Hepatocyte (in vitro differentiated cells): ENCODE measurements around the gene LRRC8D. TPM values are rescaled to one million over a fixed set of nuclear protein-coding genes. Genes with fewer than 3 reads are reported as not detected.

Experiments used
- DNase-seq: peaks from one replicate; pipeline ENCODE4 v3.0.0-alpha.2; 2016; ENCODE audit warnings: low spot score
- H2AFZ ChIP-seq: fragments of 200-600 bp; sonication (generic); 2 replicates; pipeline ENCODE4 v1.6.0; 2016; ENCODE audit warnings: antibody characterized with exemption, mild to moderate bottlenecking
- H3K27ac ChIP-seq: fragments of 200-600 bp; sonication (generic); 2 replicates; pipeline ENCODE4 v1.5.1; 2016; ENCODE audit warnings: mild to moderate bottlenecking
- H3K27me3 ChIP-seq: fragments of 200-600 bp; sonication (generic); 2 replicates; pipeline ENCODE4 v1.6.1; 2016
- H3K36me3 ChIP-seq: fragments of 200-600 bp; sonication (generic); replicated peaks from 2 replicates; pipeline ENCODE4 v1.5.1; 2016; ENCODE audit warnings: low read depth; ENCODE audit not compliant: insufficient read depth
- H3K4me1 ChIP-seq: fragments of 200-600 bp; sonication (generic); 2 replicates; pipeline ENCODE4 v1.5.1; 2016; ENCODE audit warnings: mild to moderate bottlenecking, moderate library complexity; ENCODE audit not compliant: insufficient read depth
- H3K4me2 ChIP-seq: fragments of 200-600 bp; sonication (generic); 2 replicates; pipeline ENCODE4 v1.6.0; 2016
- H3K4me3 ChIP-seq: fragments of 200-600 bp; sonication (generic); 2 replicates; pipeline ENCODE4 v1.5.1; 2016; ENCODE audit warnings: mild to moderate bottlenecking
- H3K79me2 ChIP-seq: fragments of 200-600 bp; sonication (generic); 2 replicates; pipeline ENCODE4 v1.6.0; 2017; ENCODE audit warnings: mild to moderate bottlenecking
- H3K9me2 ChIP-seq: fragments of 200-600 bp; sonication (generic); replicated peaks from 2 replicates; pipeline ENCODE4 v1.6.0; 2017; ENCODE audit warnings: mild to moderate bottlenecking; ENCODE audit not compliant: insufficient read depth
- H3K9me3 ChIP-seq: fragments of 200-600 bp; sonication (generic); 2 replicates; pipeline ENCODE4 v1.5.1; 2016; ENCODE audit warnings: low read depth, mild to moderate bottlenecking
- H4K20me1 ChIP-seq: fragments of 200-600 bp; sonication (generic); 2 replicates; pipeline ENCODE4 v1.6.0; 2016; ENCODE audit warnings: mild to moderate bottlenecking; ENCODE audit not compliant: insufficient read depth, poor library complexity, severe bottlenecking
- EZH2 ChIP-seq: fragments of 200-600 bp; sonication (generic); IDR thresholded peaks from 2 replicates; pipeline ENCODE4 v1.6.1; 2016; ENCODE audit warnings: antibody characterized with exemption, mild to moderate bottlenecking, borderline replicate concordance
- EZH2phosphoT487 ChIP-seq: fragments of 200-600 bp; sonication (generic); IDR thresholded peaks from one replicate; pipeline ENCODE4 v1.6.1; 2018; ENCODE audit warnings: antibody characterized with exemption, mild to moderate bottlenecking, low read depth, moderate library complexity; ENCODE audit not compliant: unreplicated experiment, severe bottlenecking
- WGBS: methylation state at CpG from one replicate; pipeline ENCODE4 v1.1.6; 2016; ENCODE audit warnings: low lambda C conversion rate; ENCODE audit errors: missing lambda C conversion rate; 5-methylcytosine and 5-hydroxymethylcytosine counted together
- polyA plus RNA-seq: library from polyadenylated mRNA; unstranded; fragments of >200 nt; fragmentation: Nextera tagmentation; extraction: Ambion mirVana; gene quantifications from 2 replicates; pipeline ENCODE4 v1.2.1, GENCODE V29; 2016
- total RNA-seq: library from RNA; depleted of rRNA; stranded (reverse); fragments of >200 nt; gene quantifications from 2 replicates; pipeline ENCODE4 v1.2.3, GENCODE V29; 2014
- TF ChIP-seq, protein P1 (sequence below): fragments of 200-600 bp; sonication (generic); IDR thresholded peaks from 2 replicates; pipeline ENCODE4 v1.5.1; 2016; ENCODE audit warnings: antibody characterized with exemption, mild to moderate bottlenecking; ENCODE audit not compliant: poor library complexity

The LRRC8D gene
- total and polyA plus RNA-seq, 2 experiments from 2014 or later, result 15.1 to 28.9 TPM

DNA sequence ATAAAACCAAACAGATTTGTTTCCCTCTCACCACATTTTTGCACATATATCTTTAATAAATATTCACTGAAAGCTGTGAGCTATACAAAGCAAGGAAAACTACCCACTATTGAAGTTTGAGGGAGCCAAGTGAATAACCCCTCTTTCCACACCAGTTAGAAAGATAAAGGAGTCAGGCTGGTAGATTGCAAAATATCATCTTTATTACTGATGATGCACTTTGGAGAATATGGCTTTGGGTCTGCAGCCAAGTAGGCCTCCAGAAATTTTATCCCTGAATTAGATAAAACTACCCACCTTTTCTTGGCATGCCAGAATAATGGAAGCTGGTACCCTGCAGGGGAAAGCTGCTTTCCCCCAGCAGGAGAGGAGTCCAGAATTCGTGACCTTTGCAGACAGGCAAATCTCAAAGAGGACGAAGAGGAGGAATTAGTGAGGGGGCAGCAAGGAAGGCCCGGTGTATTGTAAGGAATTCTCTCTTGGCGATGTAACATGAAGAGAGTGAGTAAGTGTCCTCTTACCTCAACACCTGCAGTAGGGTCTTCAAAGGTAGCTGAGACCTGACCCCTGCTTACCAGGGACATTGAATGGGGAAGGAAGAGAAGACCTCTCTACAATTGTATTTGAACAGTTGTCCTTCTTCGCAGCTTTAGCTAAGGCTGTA, 84.7 kb downstream of the LRRC8D start:
- H3K79me2 ChIP-seq, result peaks cover 26% of the 10 kb centered on the region
- no peak overlapping the region for H3K4me2 ChIP-seq
- H3K27ac ChIP-seq, result no peak overlapping the region

DNA sequence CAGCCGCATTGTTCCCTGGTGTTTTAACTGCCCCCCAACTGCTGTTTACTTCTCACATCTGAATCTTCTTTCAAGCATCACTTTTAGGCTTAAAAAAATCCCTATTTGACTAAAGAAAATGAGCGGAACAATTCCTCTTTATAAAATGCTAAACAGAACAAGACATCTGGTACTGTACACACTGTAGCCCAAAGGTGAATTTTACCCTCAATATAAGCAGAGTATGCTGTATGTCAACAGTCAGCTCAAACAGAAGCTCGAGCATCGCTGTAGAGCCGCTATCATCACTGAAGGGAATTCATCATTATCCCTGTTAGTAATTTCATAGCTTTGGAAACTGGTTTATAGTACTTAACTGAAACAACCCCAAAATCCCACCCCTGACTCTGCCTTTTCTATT, 85.3 kb downstream of the LRRC8D start:
- Histone ChIP-seq H3K27ac (peak overlapping the region; percentile 52), H3K79me2 (peaks cover 28% of the 10 kb centered on the region)
- TF ChIP-seq EZH2phosphoT487 (no peak), EZH2 (no peak)
- TF ChIP-seq, protein P1, sequence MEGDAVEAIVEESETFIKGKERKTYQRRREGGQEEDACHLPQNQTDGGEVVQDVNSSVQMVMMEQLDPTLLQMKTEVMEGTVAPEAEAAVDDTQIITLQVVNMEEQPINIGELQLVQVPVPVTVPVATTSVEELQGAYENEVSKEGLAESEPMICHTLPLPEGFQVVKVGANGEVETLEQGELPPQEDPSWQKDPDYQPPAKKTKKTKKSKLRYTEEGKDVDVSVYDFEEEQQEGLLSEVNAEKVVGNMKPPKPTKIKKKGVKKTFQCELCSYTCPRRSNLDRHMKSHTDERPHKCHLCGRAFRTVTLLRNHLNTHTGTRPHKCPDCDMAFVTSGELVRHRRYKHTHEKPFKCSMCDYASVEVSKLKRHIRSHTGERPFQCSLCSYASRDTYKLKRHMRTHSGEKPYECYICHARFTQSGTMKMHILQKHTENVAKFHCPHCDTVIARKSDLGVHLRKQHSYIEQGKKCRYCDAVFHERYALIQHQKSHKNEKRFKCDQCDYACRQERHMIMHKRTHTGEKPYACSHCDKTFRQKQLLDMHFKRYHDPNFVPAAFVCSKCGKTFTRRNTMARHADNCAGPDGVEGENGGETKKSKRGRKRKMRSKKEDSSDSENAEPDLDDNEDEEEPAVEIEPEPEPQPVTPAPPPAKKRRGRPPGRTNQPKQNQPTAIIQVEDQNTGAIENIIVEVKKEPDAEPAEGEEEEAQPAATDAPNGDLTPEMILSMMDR, result no peak

More for the DNA sequence above, 84.7 kb downstream of the LRRC8D start:
- WGBS, result 85% methylated on average over 5 of the region's 5 CpGs
- Histone ChIP-seq H3K9me2 (no peaks in the 10 kb centered on the region), H3K4me3 (no peak overlapping the region), H2AFZ (no peak overlapping the region), H3K4me1 (peaks cover 43% of the 10 kb centered on the region), H3K36me3 (no peaks in the 10 kb centered on the region), H4K20me1 (no peaks in the 10 kb centered on the region), H3K27me3 (no peaks in the 10 kb centered on the region), H3K9me3 (no peaks in the 10 kb centered on the region)
- DNase-seq, result no peak
- TF ChIP-seq EZH2phosphoT487 (no peak), EZH2 (no peak)
- TF ChIP-seq, protein P1, result no peak

DNA sequence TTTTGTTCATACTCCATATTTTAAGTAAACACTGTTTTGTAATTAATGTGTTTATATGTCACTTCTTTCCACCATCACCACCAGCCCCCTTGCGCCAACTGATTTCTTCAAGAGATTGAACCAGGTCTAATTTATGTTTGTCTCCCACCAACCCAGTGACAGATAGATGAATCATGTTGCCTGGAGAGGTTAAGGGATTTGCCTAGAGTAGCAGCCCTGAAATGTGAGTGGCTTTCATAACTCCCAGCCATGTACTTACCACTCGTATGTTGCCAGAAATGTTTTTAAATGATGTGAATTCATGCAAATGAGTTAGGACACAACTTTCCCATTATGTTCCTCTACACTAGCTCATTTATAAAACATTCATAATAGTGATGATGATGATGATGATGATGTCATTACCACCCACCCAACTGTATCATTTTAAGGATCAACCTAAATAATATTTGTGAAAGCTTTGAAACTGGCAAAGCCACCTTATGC, 86.9 kb downstream of the LRRC8D start:
- peaks cover 29% of the 10 kb centered on the region for H3K4me1 ChIP-seq

More for the DNA sequence above, 85.3 kb downstream of the LRRC8D start:
- Histone ChIP-seq H4K20me1 (no peaks in the 10 kb centered on the region), H3K36me3 (no peaks in the 10 kb centered on the region), H2AFZ (no peak overlapping the region), H3K4me2 (no peak overlapping the region), H3K4me3 (no peak overlapping the region), H3K4me1 (peaks cover 39% of the 10 kb centered on the region), H3K9me2 (no peaks in the 10 kb centered on the region), H3K9me3 (no peaks in the 10 kb centered on the region), H3K27me3 (no peaks in the 10 kb centered on the region)
- DNase-seq, result no peak
- WGBS, result 50% methylated on average over 5 of the region's 5 CpGs

More for the DNA sequence above, 86.9 kb downstream of the LRRC8D start:
- Histone ChIP-seq H3K9me2 (no peaks in the 10 kb centered on the region), H3K4me3 (no peak overlapping the region), H3K27me3 (no peaks in the 10 kb centered on the region), H3K36me3 (no peaks in the 10 kb centered on the region), H3K27ac (no peak overlapping the region), H3K4me2 (no peak overlapping the region), H3K9me3 (no peaks in the 10 kb centered on the region), H3K79me2 (peaks cover 33% of the 10 kb centered on the region), H4K20me1 (no peaks in the 10 kb centered on the region), H2AFZ (no peak overlapping the region)
- TF ChIP-seq, protein P1, result no peak
- TF ChIP-seq EZH2 (no peak), EZH2phosphoT487 (no peak)
- whole genome bisulfite sequencing, result 87% methylated on average over 2 of the region's 2 CpGs
- DNase-seq, result no peak
